ENCODE results near the gene INPP5A.
"Not testable (repeated sequence)": the region's sequence is repeated elsewhere in the genome, so short reads cannot be mapped to it uniquely, and the experiment has no call there.

Gene INPP5A

GRCh38 chr10:132793871-132794849 is 256.6 kb downstream of the INPP5A start:
- DNase-seq = peak; percentile 33

DNA sequence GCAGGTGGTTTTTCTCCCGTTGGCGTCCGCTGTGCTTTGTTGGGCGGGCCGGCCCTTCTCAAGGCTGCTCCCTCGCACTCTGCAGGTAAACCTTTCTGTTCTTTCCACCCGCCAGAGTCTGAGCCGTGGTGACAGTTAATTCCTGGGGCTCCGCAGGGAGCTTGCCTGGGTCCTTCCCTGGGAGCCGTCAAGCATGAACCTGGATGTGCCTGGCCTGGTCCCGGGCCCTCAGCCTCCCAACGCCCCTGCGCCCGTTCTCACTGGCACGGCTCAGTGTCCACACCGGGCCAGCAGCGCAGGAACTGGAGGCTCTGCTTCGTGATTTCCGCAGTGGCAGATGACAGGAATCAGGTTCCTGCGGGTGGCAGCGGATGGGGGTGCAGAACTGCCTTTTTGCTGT is 259.3 kb downstream of the INPP5A start:
- no peak for DNase-seq

GRCh38 chr10:132797986-132798385 is 260.4 kb downstream of the INPP5A start:
- DNase-seq = not testable (repeated sequence)

DNA sequence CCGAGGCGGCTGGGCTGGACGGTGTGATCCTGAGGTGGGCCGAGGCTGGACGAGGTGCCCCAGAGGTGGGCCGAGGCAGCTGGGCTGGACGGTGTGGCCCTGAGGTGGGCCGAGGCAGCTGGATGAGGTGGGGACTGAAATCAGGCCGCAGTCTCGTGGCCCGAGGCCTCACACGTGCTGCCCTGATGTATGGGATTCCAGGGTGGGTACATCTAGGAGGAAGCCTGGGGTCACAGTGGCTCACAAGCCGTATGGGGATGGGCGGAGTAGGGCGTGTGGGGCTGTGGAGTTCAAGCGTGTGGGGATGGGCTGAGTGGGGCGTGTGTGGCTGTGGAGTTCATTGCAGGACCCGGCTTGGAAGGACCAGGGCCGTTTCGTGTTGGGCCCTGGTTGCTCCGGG is 260.8 kb downstream of the INPP5A start:
- no peak for DNase-seq

DNA sequence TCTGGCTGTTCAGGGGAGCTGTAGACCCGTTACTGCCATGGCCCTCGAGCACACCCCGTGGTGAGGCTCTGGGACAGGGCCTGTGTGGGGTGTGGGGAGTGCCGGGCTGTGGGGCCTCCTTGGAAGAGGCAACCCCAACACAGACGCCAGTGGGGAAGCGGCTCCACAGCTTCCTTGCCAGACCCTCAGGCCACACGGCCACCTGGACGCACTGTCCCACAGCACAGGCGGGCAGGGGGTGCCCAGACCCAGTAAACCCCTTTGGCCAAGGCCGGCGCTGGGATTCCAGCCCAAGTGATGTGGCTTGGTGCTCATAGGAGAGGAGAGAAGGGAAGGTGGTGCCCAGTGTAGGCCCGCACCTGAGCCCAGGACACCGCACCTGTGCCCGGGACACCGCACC is 261.3 kb downstream of the INPP5A start:
- DNase-seq = no peak

DNA sequence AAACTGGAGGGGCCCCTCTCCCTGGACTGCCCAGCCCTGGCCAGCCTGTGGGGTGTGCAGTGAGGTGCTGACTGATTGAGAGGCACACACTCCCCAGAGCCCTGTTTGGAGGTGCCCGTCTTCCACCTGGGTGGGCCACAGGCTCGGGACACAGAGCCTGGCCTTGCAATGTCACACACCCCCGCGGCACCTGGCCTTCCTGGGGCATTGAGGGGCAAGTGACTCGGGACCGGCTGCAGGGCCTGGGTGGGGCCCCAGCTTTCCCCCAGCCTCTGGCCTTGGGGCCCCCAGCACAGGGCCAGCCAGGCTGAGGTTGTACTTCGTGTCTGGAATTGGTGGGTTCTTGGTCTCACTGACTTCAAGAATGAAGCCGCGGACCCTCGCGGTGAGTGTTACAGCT is 262.3 kb downstream of the INPP5A start:
- no peak for DNase-seq

GRCh38 chr10:132802048-132802447 is 264.5 kb downstream of the INPP5A start:
- no peak for DNase-seq

DNA sequence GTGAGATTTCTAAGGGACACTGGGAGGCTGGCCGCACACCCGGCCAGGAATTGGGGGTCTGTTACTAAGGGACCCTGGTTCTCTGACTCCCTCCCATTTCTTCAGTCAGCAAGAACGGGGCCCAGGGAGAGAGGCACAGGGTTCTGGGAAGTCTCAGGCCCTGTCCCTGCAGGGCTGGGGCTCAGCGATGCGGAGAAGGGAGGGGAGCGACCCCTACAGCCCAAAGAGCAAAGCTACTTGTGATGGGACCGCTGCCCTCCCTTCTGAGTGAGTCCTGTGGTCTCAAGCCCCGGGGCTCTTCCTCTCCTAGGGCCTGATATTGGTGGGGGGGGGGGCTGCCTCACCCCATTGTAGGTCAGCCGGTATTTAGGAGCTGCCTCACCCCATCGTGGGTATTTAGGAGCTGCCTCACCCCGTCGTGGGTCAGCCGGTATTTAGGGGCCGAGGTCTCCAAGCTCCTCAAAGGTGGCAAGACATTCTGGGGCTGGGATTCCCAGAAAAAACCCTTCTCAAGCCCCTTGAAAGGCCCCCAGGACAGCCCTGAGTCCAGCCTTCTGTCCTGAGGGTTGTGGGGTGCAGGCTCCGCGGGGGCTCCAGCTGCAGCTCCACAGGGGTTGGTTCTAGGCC is 265.2 kb downstream of the INPP5A start:
- no peak for DNase-seq

DNA sequence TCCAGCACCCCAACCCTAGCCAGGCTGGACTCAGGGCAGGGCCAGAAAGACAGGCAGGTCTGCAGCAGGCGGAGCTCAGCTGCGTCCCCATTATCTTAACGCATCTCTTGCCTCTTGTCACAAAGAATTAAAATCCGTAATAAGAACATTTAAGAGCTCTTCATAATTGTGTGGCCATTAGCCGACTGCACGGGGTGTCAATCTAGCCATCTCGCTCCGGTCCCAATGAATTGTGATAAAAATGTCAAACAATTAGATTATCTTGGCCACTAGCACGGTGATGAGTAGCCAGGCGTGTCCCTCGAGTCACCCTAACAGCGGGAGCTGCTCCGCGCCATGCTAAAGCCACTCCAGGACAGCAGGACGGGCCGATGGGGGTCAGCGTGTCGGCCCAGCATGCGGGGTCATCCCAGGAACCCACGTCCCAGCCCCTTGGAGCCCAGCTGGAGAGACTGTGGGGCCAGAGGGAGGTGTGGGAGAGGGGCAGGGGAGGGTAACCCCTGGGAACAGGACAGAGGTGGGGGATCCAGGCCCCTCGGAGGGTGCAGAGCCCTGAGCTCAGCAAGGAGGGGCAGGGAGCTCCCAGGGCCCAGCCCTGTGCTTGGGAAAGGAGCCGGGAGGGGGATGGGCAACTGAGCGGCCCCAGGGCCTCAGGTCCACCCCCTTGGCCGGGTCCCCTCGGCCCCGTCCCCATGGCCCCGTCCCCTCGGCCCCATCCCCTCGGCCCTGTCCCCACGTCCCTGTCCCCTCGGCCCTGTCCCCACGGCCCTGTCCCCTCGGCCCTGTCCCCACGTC is 266.0 kb downstream of the INPP5A start:
- DNase-seq = no peak

GRCh38 chr10:132804287-132804686 is 266.7 kb downstream of the INPP5A start:
- DNase-seq = no peak

- no peak for DNase-seq
Observed at GRCh38 chr10:132804785-132805426, 267.3 kb downstream of the INPP5A start.

GRCh38 chr10:132805599-132805998 is 268.0 kb downstream of the INPP5A start:
- DNase-seq = no peak

GRCh38 chr10:132806110-132806509 is 268.5 kb downstream of the INPP5A start:
- no peak for DNase-seq

GRCh38 chr10:132806561-132807003 is 269.0 kb downstream of the INPP5A start:
- no peak for DNase-seq

GRCh38 chr10:132807621-132808049 is 270.0 kb downstream of the INPP5A start:
- DNase-seq = no peak

GRCh38 chr10:132808383-132809231 is 271.0 kb downstream of the INPP5A start:
- no peak for DNase-seq

DNA sequence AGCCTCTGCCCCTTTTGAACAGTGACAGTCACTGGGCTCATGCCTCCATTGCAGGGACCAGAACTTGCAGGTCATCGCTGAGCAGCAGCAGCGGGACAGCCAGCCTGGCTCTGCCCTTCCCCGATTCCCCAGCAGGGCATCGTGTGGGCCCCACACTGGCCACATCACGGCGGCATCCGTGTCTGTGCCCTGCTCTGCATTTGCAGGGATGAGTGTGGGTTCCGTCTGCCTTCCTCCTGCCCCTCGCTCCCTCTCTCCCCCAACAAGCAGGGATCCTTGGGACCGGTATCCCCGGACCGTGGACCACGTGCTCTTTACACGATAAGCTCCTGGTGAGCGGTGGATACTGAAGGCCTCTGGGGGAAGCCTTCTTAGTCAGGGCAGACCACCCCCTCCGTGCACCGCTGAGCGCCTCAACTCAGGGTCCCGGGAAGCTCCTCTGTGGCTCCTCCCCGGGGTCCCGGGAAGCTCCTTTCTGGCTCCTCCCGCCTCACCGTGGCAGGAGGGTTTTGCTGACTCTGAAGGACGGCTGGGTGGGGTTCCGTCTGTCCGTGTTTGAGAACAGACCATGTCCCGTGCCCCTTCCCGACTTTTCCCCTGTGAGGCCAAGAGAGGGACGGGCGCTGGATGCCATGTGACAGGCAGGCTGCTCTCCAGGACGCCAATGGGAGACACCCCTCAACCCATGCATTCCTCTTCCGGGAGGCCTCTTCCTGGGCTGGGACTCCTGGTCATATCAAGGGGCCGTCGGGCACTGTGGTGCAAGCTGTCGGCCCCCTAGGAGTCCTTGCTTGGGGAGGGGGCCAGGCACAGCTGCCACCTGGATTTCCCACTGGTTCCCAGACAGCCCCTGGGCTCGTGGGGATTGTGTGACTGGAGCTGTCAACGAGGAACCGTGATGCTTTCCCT is 271.9 kb downstream of the INPP5A start:
- DNase-seq = no peak

DNA sequence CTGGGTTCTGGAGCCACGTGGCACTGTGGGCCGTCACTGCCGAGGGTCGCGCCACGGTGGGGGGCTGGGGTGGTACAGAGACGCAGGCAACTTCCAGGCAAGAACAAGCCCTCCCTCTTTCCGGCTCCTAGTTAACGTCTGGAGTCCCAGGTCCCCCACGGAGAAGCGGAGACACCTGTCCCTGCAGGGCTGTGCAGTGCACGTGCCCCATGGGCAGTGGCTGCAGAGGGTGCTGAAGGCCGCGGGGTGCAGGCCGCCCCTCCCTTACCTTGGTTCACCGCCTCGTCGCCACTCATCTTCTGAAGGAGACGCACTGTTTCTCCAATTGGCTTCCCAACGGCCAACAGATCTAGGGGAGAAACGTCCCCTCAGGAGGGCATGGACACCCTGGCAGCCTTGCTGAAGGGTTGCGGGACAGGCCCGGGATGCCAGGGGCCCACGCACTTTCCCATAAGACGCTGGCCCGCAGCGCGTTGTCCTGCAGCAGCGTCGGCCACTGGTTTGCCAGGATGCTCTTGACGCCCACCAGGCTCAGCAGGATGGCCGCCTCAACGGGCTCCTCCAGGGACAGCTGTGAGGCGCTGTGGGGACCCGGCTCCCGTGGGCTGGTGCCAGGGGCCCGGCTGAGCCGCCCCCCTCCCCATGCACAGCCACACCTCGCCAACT is 272.7 kb downstream of the INPP5A start:
- DNase-seq = no peak

DNA sequence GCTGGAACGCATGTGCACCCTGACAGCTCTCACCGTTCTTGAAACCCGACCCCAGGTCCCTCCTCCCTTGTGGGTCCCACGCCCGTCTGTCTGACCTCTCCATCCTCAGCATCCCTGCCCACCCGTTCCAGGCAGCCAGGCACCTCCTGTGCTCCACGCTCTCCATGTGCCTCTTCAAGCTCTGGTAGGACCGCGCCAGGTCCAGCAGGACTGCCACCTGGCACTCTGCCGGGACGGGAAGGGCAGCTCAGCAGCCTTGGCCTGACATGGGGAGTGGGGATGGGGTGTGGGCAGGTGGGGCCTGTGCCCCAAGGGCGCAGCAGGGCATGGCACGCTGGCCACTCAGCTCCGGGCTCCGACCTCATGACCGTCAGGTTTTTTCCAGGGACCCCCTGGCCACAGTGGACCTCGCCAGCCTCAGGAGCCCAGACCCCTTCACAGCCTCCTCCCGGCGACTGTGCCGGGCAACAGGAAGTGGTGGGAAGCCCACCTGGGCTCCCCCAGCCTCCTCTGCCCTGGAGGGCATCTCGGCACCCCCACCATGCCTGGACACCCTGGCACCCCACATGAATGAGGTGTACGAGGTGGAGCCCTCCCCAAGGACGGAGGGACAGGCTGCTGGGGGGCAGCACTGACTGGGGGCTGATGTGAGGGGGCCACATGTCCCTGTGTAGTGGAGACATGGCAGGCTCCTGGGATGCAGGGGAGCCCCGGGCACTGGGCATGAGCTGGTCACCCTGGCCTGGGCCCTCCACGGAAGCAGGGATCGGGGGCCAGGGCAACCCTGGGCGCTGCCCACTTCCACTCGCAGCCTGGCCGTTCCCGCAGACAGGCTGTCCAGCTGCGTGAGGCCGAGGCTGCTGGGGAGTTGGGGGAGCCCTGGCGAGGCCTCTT is 273.5 kb downstream of the INPP5A start:
- DNase-seq = no peak
